BLaER1 treated with 17β-estradiol and CSF1 and Interleukin-3, amounts not matched to agents 10 nM and 100 nM (cell line): Measurements from ENCODE around the gene MSANTD3.
"Not testable (repeated sequence)": the region's sequence is repeated elsewhere in the genome, so short reads cannot be mapped to it uniquely, and the experiment has no call there.

Experiments used
- H3K27ac ChIP-seq, 11 experiments: shearing (Covaris generic); formaldehyde crosslinking; 2 replicates each; pipeline ENCODE4 v1.8.1; 2022
- H3K27me3 ChIP-seq, 11 experiments: shearing (Covaris generic); formaldehyde crosslinking; 2 replicates each; pipeline ENCODE4 v1.8.1; 2022
- H3K36me3 ChIP-seq, 11 experiments: shearing (Covaris generic); formaldehyde crosslinking; 2 replicates each; pipeline ENCODE4 v1.8.1; 2022
- H3K4me1 ChIP-seq, 10 experiments: shearing (Covaris generic); formaldehyde crosslinking; 2 replicates each; pipeline ENCODE4 v1.8.1; 2022
- H3K4me2 ChIP-seq, 11 experiments: shearing (Covaris generic); formaldehyde crosslinking; 2 replicates each; pipeline ENCODE4 v1.8.1; 2022
- H3K4me3 ChIP-seq, 10 experiments: shearing (Covaris generic); formaldehyde crosslinking; 2 replicates each; pipeline ENCODE4 v1.8.1; 2022
- H3K9ac ChIP-seq, 11 experiments: shearing (Covaris generic); formaldehyde crosslinking; 2 replicates each; pipeline ENCODE4 v1.8.1; 2022
- H3K9me3 ChIP-seq, 11 experiments: shearing (Covaris generic); formaldehyde crosslinking; replicated peaks in 1 of 11; 2 replicates each; pipeline ENCODE4 v1.8.1; 2022
- H4K20me1 ChIP-seq, 11 experiments: shearing (Covaris generic); formaldehyde crosslinking; 2 replicates each; pipeline ENCODE4 v1.8.1; 2022
- Cebpa-rat ChIP-seq, 11 experiments: shearing (Covaris generic); IDR thresholded peaks; 2 replicates each; pipeline ENCODE4 v1.8.1; 2022

Gene MSANTD3

DNA sequence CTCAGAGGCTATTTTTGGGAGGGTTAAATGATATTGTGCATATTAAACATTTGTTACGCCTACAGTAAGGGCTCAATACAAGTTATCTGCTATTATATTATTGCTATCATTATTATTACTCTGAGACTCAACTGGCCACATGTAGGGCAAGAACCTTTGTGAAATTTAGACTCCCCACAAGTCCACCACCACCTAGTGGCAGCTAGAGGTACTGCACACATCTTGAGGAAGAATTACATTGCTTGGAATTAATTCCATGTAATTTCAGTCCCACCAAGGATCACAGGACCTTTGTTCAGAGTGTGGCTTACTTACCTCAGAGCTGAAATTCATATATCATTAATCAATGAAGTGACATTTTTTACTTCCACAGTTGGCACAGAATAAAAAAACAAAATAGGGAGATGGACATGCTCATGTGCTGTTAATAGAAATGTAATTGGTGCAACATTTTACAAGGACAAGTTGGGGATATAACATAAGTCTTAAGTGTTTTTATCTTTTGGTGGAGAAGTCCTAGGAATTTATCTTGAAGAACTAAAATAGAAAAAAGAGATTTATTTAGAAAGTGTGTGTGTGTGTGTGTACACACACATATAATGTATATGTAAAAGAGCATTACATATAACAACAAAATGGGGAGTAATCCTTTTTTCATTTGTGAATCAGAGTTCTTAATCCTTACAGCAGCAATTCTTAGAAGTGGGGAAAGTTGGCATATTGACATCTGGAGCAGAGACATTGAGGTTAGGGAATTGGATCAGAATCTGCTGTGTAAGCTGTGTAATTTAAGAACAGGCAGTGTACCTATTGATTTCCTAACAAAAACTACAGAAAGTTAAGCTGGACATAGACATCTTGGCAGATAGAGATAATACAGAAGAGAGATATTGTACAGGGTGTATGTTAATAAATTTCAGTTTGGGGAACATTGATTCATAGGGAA is 11.2 kb downstream of the MSANTD3 start:
- Histone ChIP-seq H3K4me1 (no peaks in the 10 kb centered on the region), H3K36me3 (peaks cover 7 to 28% (median 12%) of the 10 kb centered on the region in 11 experiments; a peak in 17 of 22 replicates), H4K20me1 (peaks cover 0 to 46% (median 2%) of the 10 kb centered on the region in 11 experiments; a peak in 7 of 22 replicates), H3K9ac (no peak overlapping the region), H3K4me3 (no peak overlapping the region), H3K27ac (no peak overlapping the region), H3K27me3 (no peaks in the 10 kb centered on the region), H3K4me2 (no peak overlapping the region), H3K9me3 (no peaks in the 10 kb centered on the region)
- no peak for TF ChIP-seq Cebpa-rat (IDR thresholded peaks at IDR 0.05)

DNA sequence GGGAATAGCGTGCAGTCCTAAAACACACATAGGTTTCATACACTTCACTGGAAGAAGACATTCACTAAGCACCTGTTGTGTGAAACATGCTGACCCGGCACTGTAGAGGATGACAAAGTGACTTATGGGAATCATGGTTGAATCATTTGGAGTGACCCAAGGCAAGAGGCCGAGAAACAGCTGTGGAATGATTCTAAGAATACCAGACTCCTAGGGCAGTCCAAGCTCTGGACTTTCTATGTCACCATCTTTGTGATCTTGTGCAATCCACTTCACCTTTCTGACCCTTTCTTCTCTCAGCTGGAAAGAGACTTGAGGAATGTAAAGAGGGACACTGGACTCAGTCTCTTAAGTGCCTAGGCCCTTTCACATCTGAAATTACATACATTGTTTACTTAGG is 13.1 kb downstream of the MSANTD3 start:
- no peak overlapping the region for H3K9ac ChIP-seq
- peaks cover 0 to 48% (median 9%) of the 10 kb centered on the region in 11 experiments; a peak in 8 of 22 replicates for H4K20me1 ChIP-seq
- H3K4me1 ChIP-seq = peaks cover 0 to 18% (median 16%) of the 10 kb centered on the region in 10 experiments; a peak in 16 of 20 replicates
- H3K4me3 ChIP-seq = no peak overlapping the region
- H3K27ac ChIP-seq = no peak overlapping the region
- no peaks in the 10 kb centered on the region for H3K9me3 ChIP-seq
- no peak for TF ChIP-seq Cebpa-rat (IDR thresholded peaks at IDR 0.05)
- no peaks in the 10 kb centered on the region for H3K27me3 ChIP-seq
- peaks cover 7 to 44% (median 23%) of the 10 kb centered on the region in 11 experiments; a peak in 19 of 22 replicates for H3K36me3 ChIP-seq
- no peak overlapping the region for H3K4me2 ChIP-seq

DNA sequence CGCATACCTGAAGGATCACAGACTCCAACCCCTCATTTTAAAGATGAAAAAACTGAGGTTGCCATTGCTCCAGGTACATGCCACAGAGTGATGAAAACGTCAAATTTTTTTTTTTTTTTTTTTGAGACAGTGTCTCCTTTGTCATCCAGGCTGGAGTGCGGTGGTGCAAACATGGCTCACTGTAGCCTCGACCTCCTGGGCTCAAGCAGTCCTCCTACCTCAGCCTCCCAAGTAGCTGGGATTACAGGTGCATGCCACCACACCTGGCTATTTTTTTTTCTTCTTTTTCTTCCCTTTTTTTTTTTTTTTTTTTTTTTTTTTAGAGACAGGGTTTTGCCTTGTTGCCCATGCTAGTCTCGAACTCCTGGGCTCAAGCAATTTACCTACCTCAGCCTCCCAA is 13.5 kb downstream of the MSANTD3 start:
- Histone ChIP-seq H3K4me1 (peaks cover 0 to 20% (median 16%) of the 10 kb centered on the region in 10 experiments; a peak in 16 of 20 replicates), H4K20me1 (peaks cover 0 to 49% (median 9%) of the 10 kb centered on the region in 11 experiments; a peak in 8 of 22 replicates)

DNA sequence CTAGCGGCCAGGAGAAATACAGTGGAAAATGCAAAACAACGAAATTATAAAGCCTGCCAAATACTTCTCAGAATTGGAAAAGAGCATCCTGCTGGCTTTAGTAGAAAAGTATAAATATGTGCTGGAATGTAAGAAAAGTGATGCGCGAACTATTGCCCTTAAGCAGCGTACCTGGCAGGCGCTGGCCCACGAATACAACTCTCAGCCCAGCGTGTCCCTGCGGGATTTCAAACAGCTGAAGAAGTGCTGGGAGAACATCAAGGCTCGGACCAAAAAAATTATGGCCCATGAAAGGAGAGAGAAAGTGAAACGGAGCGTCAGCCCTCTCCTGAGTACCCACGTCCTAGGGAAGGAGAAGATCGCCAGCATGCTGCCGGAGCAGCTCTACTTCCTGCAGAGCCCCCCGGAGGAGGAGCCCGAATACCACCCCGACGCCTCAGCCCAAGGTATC is 15.0 kb downstream of the MSANTD3 start:
- Histone ChIP-seq H3K4me1 (peaks cover 0 to 20% (median 16%) of the 10 kb centered on the region in 10 experiments; a peak in 16 of 20 replicates), H3K9me3 (no peaks in the 10 kb centered on the region), H3K4me2 (no peak overlapping the region), H4K20me1 (peaks cover 0 to 39% (median 9%) of the 10 kb centered on the region in 11 experiments; a peak in 7 of 22 replicates), H3K27ac (no peak overlapping the region), H3K9ac (no peak overlapping the region), H3K27me3 (no peaks in the 10 kb centered on the region), H3K4me3 (no peak overlapping the region), H3K36me3 (peaks cover 6 to 52% (median 25%) of the 10 kb centered on the region in 11 experiments; a peak in 20 of 22 replicates)
- TF ChIP-seq Cebpa-rat (IDR thresholded peaks at IDR 0.05) = no peak

More for the DNA sequence above, 13.5 kb downstream of the MSANTD3 start:
- H3K4me2 ChIP-seq, H3K9me3 ChIP-seq, H3K27ac ChIP-seq, H3K9ac ChIP-seq, H3K27me3 ChIP-seq, H3K4me3 ChIP-seq: not testable (repeated sequence)
- peaks cover 7 to 41% (median 24%) of the 10 kb centered on the region in 11 experiments; a peak in 19 of 22 replicates for H3K36me3 ChIP-seq

DNA sequence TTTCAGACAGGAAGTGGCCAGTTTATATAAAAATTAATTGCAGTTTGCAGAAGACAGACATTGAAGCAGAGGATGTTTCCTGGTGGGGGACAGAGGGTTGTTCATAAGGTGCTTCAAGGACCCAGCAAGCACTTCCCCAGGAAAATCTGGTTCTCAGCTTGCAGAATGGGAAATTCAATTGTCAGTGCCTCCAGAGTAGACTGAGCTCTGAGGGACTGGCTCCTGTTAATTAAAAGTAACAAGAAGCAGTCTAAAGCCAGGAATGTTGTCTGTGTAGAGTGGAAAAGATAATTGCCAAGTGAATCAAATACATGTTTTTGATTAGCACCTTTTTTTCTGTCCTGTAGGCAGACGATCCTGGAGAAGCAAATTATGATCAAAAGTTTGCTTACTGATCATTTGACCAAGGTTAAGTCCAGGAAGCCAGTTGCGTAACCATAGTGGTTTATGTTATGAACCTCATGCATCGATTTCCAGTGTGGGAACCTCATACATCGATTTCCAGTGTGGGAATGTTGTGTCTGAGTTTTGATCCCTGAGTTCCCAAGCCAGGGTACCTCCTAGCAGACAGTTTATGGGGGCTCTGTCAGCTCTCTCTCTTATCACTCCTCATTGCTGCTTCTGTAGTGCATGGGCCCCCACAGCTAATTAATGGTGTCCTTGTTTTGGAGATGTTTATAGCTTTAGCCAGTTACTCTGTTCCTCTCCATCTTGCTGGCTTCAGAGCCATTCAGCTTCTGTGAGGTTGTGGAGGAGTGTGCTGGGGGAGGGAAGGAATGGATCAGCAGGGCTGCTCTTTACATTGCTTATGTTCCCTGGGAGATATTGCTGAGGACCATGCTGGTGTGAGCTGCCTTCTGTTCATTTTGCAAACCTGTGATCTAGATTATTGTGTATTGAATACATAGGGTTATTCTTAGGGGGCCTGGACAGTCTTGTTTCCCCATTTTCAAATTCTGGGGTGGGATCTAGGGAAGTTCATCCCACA is 17.1 kb downstream of the MSANTD3 start:
- H3K27ac ChIP-seq = no peak overlapping the region; a peak in 1 of 22 replicates
- no peaks in the 10 kb centered on the region for H3K27me3 ChIP-seq
- no peaks in the 10 kb centered on the region for H3K9me3 ChIP-seq
- peak overlapping the region in 7 of 11 experiments; percentile 4 to 70 (median 54); a peak in 13 of 22 replicates for H3K4me2 ChIP-seq
- H3K9ac ChIP-seq = no peak overlapping the region
- H3K4me3 ChIP-seq = no peak overlapping the region
- peak in 7 of 11 experiments; percentile 6 to 52 (median 35); a peak in 8 of 22 replicates for TF ChIP-seq Cebpa-rat (IDR thresholded peaks at IDR 0.05)
- H4K20me1 ChIP-seq = peaks cover 0 to 22% (median 0%) of the 10 kb centered on the region in 11 experiments; a peak in 5 of 22 replicates
- H3K4me1 ChIP-seq = peaks cover 0 to 20% (median 16%) of the 10 kb centered on the region in 10 experiments; a peak in 16 of 20 replicates
- H3K36me3 ChIP-seq = peaks cover 6 to 68% (median 27%) of the 10 kb centered on the region in 11 experiments; a peak in 20 of 22 replicates

DNA sequence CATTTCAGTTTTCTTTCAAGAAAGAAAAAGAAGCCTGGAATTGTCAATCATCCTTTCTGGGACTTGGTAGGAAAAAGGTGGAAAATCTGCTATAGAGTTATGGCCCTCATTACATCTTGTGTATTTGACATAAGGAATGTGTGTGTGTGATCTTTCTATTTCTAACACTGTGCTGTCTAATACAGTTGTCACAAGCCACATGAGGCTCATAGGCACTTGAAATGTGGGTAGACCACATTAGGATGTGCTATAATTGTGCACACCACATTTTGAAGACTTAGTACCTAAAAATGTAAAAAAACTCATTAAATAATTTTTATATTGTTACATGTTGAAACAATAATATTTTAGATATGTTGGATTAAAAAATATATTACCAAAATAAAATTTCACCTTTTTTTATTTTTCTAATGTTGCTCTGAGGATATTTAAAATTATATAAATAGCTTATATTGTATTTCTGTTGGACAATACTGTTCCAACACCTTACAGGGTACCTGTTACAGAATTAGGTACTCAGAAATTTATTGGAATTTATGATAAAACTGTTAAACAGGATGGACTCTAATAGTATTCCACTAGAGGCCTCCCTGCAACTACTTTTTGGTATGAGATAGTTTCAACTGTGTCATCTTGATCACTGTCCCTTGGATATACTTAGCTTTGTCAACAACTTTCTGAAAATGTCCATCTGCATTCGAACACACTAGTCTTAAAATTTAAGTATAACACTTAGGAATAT is 18.4 kb downstream of the MSANTD3 start:
- H3K36me3 ChIP-seq = peaks cover 6 to 70% (median 34%) of the 10 kb centered on the region in 11 experiments; a peak in 20 of 22 replicates
- H3K4me2 ChIP-seq = no peak overlapping the region; a peak in 1 of 22 replicates
- TF ChIP-seq Cebpa-rat (IDR thresholded peaks at IDR 0.05) = no peak

DNA sequence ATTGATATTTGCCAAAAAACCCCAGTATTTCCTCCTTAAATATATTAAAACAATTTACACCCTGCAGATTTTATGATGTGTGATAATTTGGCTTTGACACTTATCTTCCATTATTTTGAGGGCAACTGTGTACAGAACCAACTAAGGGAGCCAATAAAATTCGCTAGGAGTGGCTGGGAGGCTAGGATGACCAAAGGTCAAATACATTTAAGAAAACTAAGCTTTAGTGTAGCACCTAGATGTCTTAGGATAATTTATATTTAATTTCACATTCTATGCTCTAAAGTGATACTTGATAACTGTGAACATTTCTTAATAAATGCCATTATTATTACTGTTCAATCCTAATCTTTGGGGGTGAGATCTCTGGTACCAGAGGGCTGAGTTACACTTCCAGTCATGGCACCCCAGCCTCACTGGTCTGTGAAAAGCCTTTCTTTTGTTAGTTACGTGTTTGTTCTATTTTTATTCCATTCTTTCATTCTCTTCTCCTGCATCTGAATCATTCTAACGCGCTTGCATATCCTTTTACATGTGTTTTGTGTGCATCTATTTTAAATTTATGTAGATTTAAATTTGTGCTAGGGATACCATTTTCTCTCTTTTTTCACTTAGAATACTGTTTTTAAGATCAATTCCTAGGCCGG is 19.1 kb downstream of the MSANTD3 start:
- H3K27ac ChIP-seq = no peak overlapping the region
- peaks cover 12 to 77% (median 41%) of the 10 kb centered on the region in 11 experiments; a peak in 20 of 22 replicates for H3K36me3 ChIP-seq
- TF ChIP-seq Cebpa-rat (IDR thresholded peaks at IDR 0.05) = no peak

More for the DNA sequence above, 18.4 kb downstream of the MSANTD3 start:
- Histone ChIP-seq H4K20me1 (peaks cover 0 to 17% (median 0%) of the 10 kb centered on the region in 11 experiments; a peak in 5 of 22 replicates), H3K9me3 (no peaks in the 10 kb centered on the region), H3K4me1 (peaks cover 0 to 20% (median 16%) of the 10 kb centered on the region in 10 experiments; a peak in 16 of 20 replicates), H3K27ac (no peak overlapping the region), H3K9ac (no peak overlapping the region), H3K27me3 (no peaks in the 10 kb centered on the region), H3K4me3 (no peak overlapping the region)

More for the DNA sequence above, 19.1 kb downstream of the MSANTD3 start:
- H3K9ac ChIP-seq = no peak overlapping the region
- no peak overlapping the region for H3K4me3 ChIP-seq
- no peak overlapping the region for H3K4me2 ChIP-seq
- H4K20me1 ChIP-seq = peaks cover 0 to 17% (median 0%) of the 10 kb centered on the region in 11 experiments; a peak in 5 of 22 replicates
- H3K9me3 ChIP-seq = no peaks in the 10 kb centered on the region
- H3K27me3 ChIP-seq = no peaks in the 10 kb centered on the region
- peaks cover 0 to 20% (median 16%) of the 10 kb centered on the region in 10 experiments; a peak in 16 of 20 replicates for H3K4me1 ChIP-seq
